Coronary artery (tissue), 2 donors: Measurements from ENCODE around the gene EEFSEC.

ENCODE experiments used
- DNase-seq: peaks from one replicate; pipeline ENCODE4 v3.0.0-alpha.2; 2017; ENCODE audit warnings: low spot score
- H3K27ac ChIP-seq, 2 donors: fragments of 200-600 bp; sonication (generic); one replicate each; pipeline ENCODE4 v1.5.1; 2016 to 2019
- H3K4me3 ChIP-seq: fragments of 200-600 bp; sonication (generic); 2 replicates; pipeline ENCODE4 v1.5.1; 2016; ENCODE audit warnings: mild to moderate bottlenecking, moderate library complexity
- TF ChIP-seq, protein P1 (sequence below): fragments of 200-600 bp; sonication (generic); IDR thresholded peaks from one replicate; pipeline ENCODE4 v1.5.1; 2019; ENCODE audit warnings: antibody characterized with exemption

The EEFSEC gene

DNA sequence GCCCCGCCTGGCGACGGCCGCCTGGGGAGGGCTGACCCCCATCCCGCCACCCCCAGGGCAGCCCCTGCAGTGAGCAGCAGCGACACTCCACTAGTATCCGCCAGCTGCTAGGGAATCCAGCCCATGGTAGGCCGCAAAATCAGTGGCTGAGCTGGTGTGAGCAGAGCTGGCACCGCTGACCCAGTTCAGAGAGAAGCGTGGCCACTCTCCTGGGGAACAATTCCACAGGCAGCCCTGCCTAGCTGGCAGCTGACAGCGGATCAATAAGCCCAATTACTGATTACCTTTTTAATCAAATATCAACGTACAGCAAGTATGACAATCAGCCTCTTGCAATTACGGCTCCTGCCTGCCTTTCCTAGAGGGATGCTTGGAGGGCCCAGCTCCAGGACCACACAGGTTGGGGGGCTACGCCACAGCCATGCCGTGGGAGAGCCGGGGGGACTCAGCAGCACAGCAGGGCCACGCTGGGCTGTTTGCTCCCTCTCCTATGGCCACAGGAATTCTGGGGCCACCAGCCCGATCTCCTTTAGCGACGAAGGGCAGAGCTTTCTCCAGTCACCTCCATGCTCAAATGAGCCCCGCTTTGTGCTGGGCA lies 299.5 kb downstream of the EEFSEC start:
- Histone ChIP-seq H3K27ac (no peak overlapping the region), H3K4me3 (no peak overlapping the region)
- TF ChIP-seq, protein P1, sequence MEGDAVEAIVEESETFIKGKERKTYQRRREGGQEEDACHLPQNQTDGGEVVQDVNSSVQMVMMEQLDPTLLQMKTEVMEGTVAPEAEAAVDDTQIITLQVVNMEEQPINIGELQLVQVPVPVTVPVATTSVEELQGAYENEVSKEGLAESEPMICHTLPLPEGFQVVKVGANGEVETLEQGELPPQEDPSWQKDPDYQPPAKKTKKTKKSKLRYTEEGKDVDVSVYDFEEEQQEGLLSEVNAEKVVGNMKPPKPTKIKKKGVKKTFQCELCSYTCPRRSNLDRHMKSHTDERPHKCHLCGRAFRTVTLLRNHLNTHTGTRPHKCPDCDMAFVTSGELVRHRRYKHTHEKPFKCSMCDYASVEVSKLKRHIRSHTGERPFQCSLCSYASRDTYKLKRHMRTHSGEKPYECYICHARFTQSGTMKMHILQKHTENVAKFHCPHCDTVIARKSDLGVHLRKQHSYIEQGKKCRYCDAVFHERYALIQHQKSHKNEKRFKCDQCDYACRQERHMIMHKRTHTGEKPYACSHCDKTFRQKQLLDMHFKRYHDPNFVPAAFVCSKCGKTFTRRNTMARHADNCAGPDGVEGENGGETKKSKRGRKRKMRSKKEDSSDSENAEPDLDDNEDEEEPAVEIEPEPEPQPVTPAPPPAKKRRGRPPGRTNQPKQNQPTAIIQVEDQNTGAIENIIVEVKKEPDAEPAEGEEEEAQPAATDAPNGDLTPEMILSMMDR = no peak
- no peak for DNase-seq

DNA sequence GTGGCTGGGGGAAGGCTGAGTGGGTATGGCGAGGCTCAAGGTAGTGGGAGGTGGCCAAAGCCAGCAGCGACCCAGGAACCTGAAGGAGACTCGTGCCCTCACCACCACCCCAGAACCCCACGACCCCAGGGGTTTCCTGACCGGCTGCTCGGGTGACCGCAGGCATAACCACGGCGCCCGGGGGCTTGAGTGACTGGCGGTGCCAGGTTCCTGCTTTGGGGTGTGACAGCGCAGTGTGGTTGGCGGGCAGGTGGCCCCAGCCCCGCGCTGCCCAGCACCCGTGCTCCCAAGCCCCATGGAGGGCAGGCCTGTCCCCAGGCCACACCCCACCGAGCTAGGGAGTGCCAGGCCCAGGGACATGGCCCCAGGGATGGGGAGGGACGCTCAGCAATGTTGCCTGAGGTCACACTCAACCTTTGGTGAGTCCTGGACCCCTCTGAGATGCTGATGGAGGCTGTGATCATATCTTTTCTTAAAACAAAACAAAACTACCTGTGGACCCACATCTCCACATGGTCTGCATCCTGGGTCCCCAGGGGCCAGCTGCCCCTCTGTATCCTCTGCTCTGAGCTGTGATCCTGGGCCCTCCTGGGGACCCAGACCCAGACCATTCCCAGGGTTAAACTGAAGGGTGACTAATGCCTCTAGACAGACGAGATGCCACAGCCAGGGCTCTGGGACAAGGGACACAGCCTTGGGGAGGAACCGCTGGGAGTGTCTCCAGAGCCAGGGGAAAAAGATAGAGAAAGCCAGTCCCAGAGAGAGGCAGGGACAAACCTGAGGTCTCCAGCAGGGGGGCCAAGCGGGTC lies 300.4 kb downstream of the EEFSEC start:
- no peak for DNase-seq
- TF ChIP-seq, protein P1 = no peak
- Histone ChIP-seq H3K27ac (no peak overlapping the region), H3K4me3 (no peak overlapping the region)

DNA sequence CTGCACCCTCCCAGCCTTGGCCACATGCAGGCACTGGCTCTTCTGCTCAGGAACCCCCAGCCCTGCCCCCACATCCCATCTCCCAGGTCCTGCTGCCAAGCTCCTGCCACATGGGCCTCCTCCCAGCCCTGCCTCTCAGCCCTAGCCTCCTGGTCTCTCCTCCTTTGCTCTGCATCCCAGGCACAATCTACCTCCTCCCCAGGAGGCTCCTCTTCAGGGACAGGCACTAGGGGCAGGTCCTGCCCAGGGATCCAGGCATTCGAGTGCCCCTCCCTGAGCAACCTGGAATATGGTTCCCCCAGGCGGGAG lies 301.0 kb downstream of the EEFSEC start:
- TF ChIP-seq, protein P1 = no peak
- DNase-seq = no peak

DNA sequence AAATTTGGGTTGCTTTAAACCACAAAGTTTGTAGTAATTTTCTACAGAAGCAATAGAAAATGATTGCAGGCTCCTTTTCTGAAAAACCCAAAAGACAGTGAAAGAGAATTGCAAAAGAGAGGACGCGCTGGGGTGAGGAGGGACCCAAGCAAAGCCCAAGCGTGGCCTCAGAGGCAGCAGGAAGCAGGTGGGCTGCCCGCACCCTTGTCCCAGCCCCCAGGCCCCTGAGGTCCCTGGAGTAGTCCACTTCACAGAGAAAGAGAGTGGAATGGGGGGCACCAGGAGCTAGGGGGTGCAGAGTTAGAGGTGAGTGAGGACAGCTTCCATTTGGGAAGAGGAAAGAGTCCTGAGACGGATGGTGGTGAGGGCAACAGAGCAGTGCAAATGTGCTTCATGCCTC lies 301.8 kb downstream of the EEFSEC start:
- Histone ChIP-seq H3K27ac (no peak overlapping the region), H3K4me3 (no peak overlapping the region)
- no peak for DNase-seq
- TF ChIP-seq, protein P1 = no peak

More for the DNA sequence above, 301.0 kb downstream of the EEFSEC start:
- Histone ChIP-seq H3K27ac (no peak overlapping the region), H3K4me3 (no peak overlapping the region)

DNA sequence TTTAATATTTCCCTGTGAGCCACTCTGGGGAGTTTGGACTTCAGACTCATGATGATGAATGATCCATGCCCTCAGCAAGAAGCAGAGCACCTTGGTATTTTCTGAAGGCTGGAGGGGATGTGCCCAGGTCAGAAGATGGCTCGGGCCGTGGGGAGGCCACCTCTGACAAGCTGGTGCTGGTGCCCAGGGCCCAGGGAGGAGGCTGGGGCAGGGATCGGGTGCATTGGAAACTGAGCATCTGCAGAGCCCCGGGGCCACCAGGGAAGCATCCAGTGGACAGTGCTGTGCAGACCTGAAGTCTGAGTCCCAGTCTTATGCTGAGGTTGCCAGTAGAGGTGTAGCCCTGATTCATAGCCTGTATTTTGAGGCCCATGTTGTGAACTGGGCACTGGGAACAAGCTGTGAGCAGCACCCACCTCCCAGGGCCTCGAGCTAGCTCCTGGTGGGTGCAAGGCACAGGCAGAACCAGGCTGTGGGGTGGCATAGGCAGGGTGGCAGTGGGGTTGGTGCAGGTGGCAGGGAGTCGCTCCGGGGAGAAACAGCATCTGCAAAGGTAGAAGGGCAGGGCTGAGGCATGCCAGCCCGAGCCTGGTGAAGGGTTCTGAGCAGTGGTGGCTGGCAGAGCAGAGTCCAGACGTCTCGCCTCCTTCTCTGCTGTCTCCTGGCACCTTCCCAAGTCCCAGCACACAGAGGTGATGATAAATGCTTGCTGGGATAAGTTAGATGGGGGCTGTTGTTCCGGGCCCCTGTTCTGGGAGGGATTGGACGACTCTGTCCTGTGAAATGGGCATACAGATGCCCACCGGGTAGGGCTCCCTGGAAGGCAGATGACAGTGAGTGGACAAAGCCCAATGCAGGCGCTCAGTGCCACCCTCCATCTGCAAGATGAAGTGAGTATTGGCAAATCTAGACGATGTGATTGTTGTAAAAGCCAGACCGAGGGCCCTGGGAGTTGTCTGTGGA lies 302.8 kb downstream of the EEFSEC start:
- TF ChIP-seq, protein P1 = no peak
- no peak for DNase-seq
- Histone ChIP-seq H3K4me3 (no peak overlapping the region), H3K27ac (no peak overlapping the region)

DNA sequence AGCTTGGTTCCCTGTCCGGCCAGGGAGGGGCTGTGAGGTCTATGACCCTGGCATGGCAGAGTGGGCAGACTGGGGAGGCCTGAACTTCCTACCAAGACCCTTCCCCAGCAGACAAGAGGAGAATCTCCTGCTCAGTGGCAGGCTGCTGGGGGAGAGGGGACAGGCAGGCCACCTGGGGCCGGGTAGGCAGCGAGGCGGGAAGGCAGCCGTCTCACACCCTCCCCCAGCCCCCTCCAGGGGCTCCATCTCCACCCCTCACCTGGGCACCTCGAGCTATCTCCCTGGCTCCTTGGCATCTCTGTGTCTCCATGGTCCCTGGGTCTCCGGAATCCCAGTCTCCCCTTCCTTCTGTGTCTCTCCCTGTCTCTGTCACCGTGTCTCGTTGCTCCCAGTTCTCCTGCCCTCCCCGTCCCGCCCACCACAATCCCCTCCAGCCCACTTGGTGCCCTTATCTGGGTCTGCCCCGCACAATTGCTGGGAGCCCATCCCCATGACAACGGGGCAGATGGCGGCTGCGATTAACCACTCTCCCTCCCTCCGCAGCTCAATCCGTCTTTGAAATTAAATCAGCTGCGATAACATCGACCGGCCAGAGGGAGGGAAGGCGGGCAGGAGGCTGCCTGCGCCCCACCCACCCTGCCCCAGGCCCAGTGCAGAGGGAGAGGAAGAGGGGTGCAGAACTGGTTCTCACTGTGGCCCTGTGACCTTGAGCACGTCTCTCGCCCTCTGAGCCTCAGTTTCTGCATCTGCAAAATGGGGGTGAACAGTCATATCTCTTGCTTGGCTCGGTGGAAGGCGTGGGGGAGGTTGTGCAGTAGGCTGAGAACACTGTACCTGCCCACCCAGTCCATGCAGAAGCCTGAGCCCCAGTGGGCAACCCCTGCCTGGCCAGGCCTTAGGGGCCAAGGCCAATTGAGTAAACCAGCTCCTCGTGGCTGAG lies 303.8 kb downstream of the EEFSEC start:
- no peak overlapping the region for H3K4me3 ChIP-seq
- H3K27ac ChIP-seq = no peak overlapping the region
- TF ChIP-seq, protein P1 = no peak
- no peak for DNase-seq
